GM12878 (cell line): ENCODE data around the gene TOMM40L. TPM values are rescaled to one million over a fixed set of nuclear protein-coding genes. Genes with fewer than 3 reads are reported as not detected.

Experiments used
- ATAC-seq: fragments of 200-7000 bp; cut with Tn5 transposase; 3 replicates; pipeline ENCODE4 v1.9.1; 2020; ENCODE audit warnings: mild to moderate bottlenecking, moderate library complexity
- BruUV-seq: library from RNA; stranded (reverse); fragments of 400-500 nt; replicated peaks from 2 replicates; lab custom pipeline; 2021; lab: Mats Ljungman, UMichigan
- CTCF ChIA-PET: fragments of 300-600 bp; sonication (Branson Sonifier 250); formaldehyde crosslinking; extraction: SDS; loops from one replicate; lab custom pipeline; 2021; ENCODE audit warnings: inconsistent platforms; lab: Yijun Ruan, JAX
- POLR2A ChIA-PET: fragments of 350-600 bp; formaldehyde crosslinking; extraction: SDS; loops from one replicate; lab custom pipeline; 2021; ENCODE audit warnings: inconsistent platforms; lab: Charles Lee
- RAD21 ChIA-PET: fragments of 300-600 bp; sonication (Branson Sonifier 250); formaldehyde crosslinking; loops from one replicate; lab custom pipeline; 2023; ENCODE audit warnings: antibody characterized with exemption; ENCODE audit not compliant: unreplicated experiment; lab: Charles Lee
- SMC1A ChIA-PET: fragments of 300-600 bp; sonication (Branson Sonifier 250); formaldehyde crosslinking; loops from one replicate; lab custom pipeline; 2023; ENCODE audit not compliant: unreplicated experiment, uncharacterized antibody; lab: Charles Lee
- DNase-seq: peaks from one replicate; pipeline ENCODE4 v3.0.0-alpha.2; 2011; ENCODE audit warnings: low read depth, low spot score
- FAIRE-seq: peaks from 3 replicates; lab custom pipeline; 2011; peaks lifted over from hg19 to GRCh38; lab: Jason Lieb, UNC
- H2AFZ ChIP-seq: 2 replicates; pipeline ENCODE4 v1.6.0; 2011; ENCODE audit warnings: low read depth, low read length, control low read depth; ENCODE audit not compliant: control insufficient read depth
- H3K27ac ChIP-seq: 2 replicates; pipeline ENCODE4 v1.5.1; 2011; ENCODE audit warnings: control low read depth; ENCODE audit not compliant: control insufficient read depth, insufficient read depth
- H3K27me3 ChIP-seq, 2 experiments: replicated peaks in 1 of 2; 2 replicates each; pipeline versions ENCODE4 v1.6.0 to v1.6.1; 2011; ENCODE audit warnings: low read length in 1 of 2; ENCODE audit not compliant: control insufficient read depth in 2 of 2, insufficient read depth in 2 of 2
- H3K36me3 ChIP-seq, 2 experiments: 2 replicates each; pipeline ENCODE4 v1.5.1; 2011; ENCODE audit warnings: low read length in 1 of 2; ENCODE audit not compliant: control insufficient read depth in 2 of 2, insufficient read depth in 2 of 2
- H3K4me1 ChIP-seq: 2 replicates; pipeline ENCODE4 v1.6.1; 2011; ENCODE audit warnings: mild to moderate bottlenecking, low read length, moderate library complexity, mixed read lengths; ENCODE audit not compliant: control insufficient read depth, insufficient read depth
- H3K4me2 ChIP-seq: 2 replicates; pipeline ENCODE4 v1.6.0; 2011; ENCODE audit warnings: control low read depth; ENCODE audit not compliant: control insufficient read depth, insufficient read depth
- H3K4me3 ChIP-seq: fragments of 200-600 bp; sonication (generic); 2 replicates; pipeline ENCODE4 v1.5.1; 2016
- H3K79me2 ChIP-seq: 2 replicates; pipeline ENCODE4 v1.6.0; 2011; ENCODE audit warnings: low read length; ENCODE audit not compliant: control insufficient read depth, insufficient read depth
- H3K9ac ChIP-seq: 2 replicates; pipeline ENCODE4 v1.8.0; 2011; ENCODE audit warnings: low read length, control low read depth, mixed read lengths; ENCODE audit not compliant: control insufficient read depth, insufficient read depth
- H3K9me3 ChIP-seq: replicated peaks from 3 replicates; pipeline ENCODE4 v1.5.1; 2011; ENCODE audit warnings: mild to moderate bottlenecking, low read length; ENCODE audit not compliant: control insufficient read depth, insufficient read depth
- H4K20me1 ChIP-seq: 2 replicates; pipeline ENCODE4 v1.6.0; 2011; ENCODE audit not compliant: control insufficient read depth, insufficient read depth
- BHLHE40 ChIP-seq, 2 experiments: fragments of 450-650 bp in 1 of 2; IDR thresholded peaks; 2 replicates each; pipeline ENCODE4 v1.6.1; 2011 to 2017; ENCODE audit warnings: low read depth in 2 of 2, borderline replicate concordance in 1 of 2, improper control_type of control experiment in 1 of 2, low read length in 1 of 2, mild to moderate bottlenecking in 1 of 2
- LARP7 ChIP-seq: fragments of 450-650 bp; IDR thresholded peaks from 2 replicates; pipeline ENCODE4 v1.6.1; 2017; ENCODE audit warnings: mild to moderate bottlenecking
- RELB ChIP-seq: fragments of 450-650 bp; IDR thresholded peaks from 2 replicates; pipeline ENCODE4 v1.6.1; 2017; ENCODE audit warnings: low read depth, mild to moderate bottlenecking, moderate library complexity
- RFX5 ChIP-seq: IDR thresholded peaks from 2 replicates; pipeline ENCODE4 v1.6.1; 2011; ENCODE audit warnings: low read depth, low read length, improper control_type of control experiment
- SRF ChIP-seq, 2 experiments: IDR thresholded peaks; 2 replicates each; pipeline ENCODE4 v1.6.1; 2011; ENCODE audit warnings: low read depth in 2 of 2, low read length in 2 of 2, mild to moderate bottlenecking in 1 of 2, moderate library complexity in 1 of 2
- STAT1 ChIP-seq: fragments of 450-650 bp; conservative IDR thresholded peaks from 2 replicates; pipeline ENCODE4 v1.6.1; 2014; ENCODE audit warnings: antibody characterized with exemption, mild to moderate bottlenecking
- USF1 ChIP-seq: IDR thresholded peaks from 2 replicates; pipeline ENCODE4 v1.6.1; 2011; ENCODE audit warnings: borderline replicate concordance, low read depth, mild to moderate bottlenecking, moderate library complexity, mixed read lengths, low read length; ENCODE audit not compliant: insufficient read depth; ENCODE audit errors: extremely low read length
- ZSCAN29 ChIP-seq: fragments of 450-650 bp; IDR thresholded peaks from 2 replicates; pipeline ENCODE4 v1.6.1; 2017; ENCODE audit warnings: mild to moderate bottlenecking, moderate library complexity
- WGBS: methylation state at CpG from one replicate; pipeline ENCODE4 v1.1.6; 2016; ENCODE audit warnings: low lambda C conversion rate; ENCODE audit not compliant: insufficient replicate concordance, insufficient coverage; ENCODE audit errors: missing lambda C conversion rate; 5-methylcytosine and 5-hydroxymethylcytosine counted together
- in situ Hi-C: fragments of 300-500 bp; cut with MboI; formaldehyde crosslinking; loops from 9 replicates; pipeline ENCODE4 v1.14.3; 2018; ENCODE audit warnings: mixed read lengths
- intact Hi-C: fragments of 100-400 bp; cut with micrococcal nuclease; formaldehyde crosslinking; loops from one replicate; pipeline ENCODE4 v1.14.2; 2022; ENCODE audit not compliant: unreplicated experiment
- polyA plus RNA-seq, 11 experiments: library from polyadenylated mRNA; depleted of rRNA in 4 of 11; unstranded in 6 of 11; stranded (reverse) in 5 of 11; fragments of >200 nt; fragmentation: Nextera tagmentation in 4 of 11; fragmentation: Illumina TruSeq in 1 of 11; extraction: Ambion mirVana in 4 of 11; extraction: Trizol in 1 of 11; gene quantifications; 1 replicate in 1 of 11; 2 replicates in 10 of 11; pipeline versions ENCODE4 v1.2.1 to v1.2.3, GENCODE V29; 2011 to 2016; ENCODE audit warnings: inconsistent platforms in 2 of 11, missing spikeins in 2 of 11, low read depth in 1 of 11
- total RNA-seq, 4 experiments: library from RNA; depleted of rRNA in 3 of 4; stranded (reverse); fragments of >200 nt in 3 of 4; fragmentation: Illumina TruSeq in 1 of 4; extraction: Trizol in 1 of 4; gene quantifications; 2 replicates each; pipeline versions ENCODE4 v1.2.1 to v1.2.3, GENCODE V29; 2013 to 2021

Gene TOMM40L
- total and polyA plus RNA-seq, 10 of the 15 experiments (the other 5 are each of a cell fraction or from before 2014, with no cell fraction given) = 5.9 to 21.6 (median 15.7) TPM

GRCh38 chr1:161190962-161191521 lies 34.8 kb upstream of the TOMM40L start:
- H3K27ac ChIP-seq = no peak overlapping the region
- no peak overlapping the region for H3K4me3 ChIP-seq
- FAIRE-seq (no peak), ATAC-seq (no peak), DNase-seq (no peak)
- no TSS peak for BruUV-seq
- ChIA-PET RAD21 (interaction anchor here (1.2 to 7.2 kb wide), 9 partner anchors 10 to 191 kb away, joined by 3 to 55 read pairs (median 5); partner anchors contain the start of genes APOA2, B4GALT3, NDUFS2 and PPOX), POLR2A (interaction anchor here (0.5 to 1.7 kb wide), 4 partner anchors 11 to 236 kb away, joined by 3 to 9 read pairs (median 5); partner anchors contain the start of gene NDUFS2), CTCF (interaction anchor here (0.7 to 7.0 kb wide), 18 partner anchors 10 to 551 kb away, joined by 3 to 164 read pairs (median 10); partner anchors contain the start of genes APOA2, CFAP126, NDUFS2 and PPOX), SMC1A (interaction anchor here (0.7 to 5.3 kb wide), 12 partner anchors 9 to 198 kb away, joined by 3 to 55 read pairs (median 6); partner anchors contain the start of genes NDUFS2, PPOX and TOMM40L)
- H3K36me3 ChIP-seq = no peaks in the 10 kb centered on the region
- H3K9me3 ChIP-seq = no peaks in the 10 kb centered on the region
- WGBS = 79% methylated on average over 20 of the region's 22 CpGs
- TF ChIP-seq RELB (no peak), SRF (IDR thresholded peaks at IDR 0.05; ENCODE audit: low read depth in 2 of 2, low read length in 2 of 2) (no peak), USF1 (no peak), STAT1 (no peak), BHLHE40 (IDR thresholded peaks at IDR 0.05; ENCODE audit: borderline replicate concordance in 1 of 2, low read depth in 2 of 2, low read length in 1 of 2) (no peak), ZSCAN29 (no peak), RFX5 (no peak), LARP7 (no peak)
- intact Hi-C loops (no loop called here), in situ Hi-C loops (loop anchor here (10.0 kb wide), 1 partner anchor 554 kb away; the partner anchor contains the start of gene DUSP12)
- no peaks in the 10 kb centered on the region for H3K27me3 ChIP-seq
- H3K9ac ChIP-seq = no peak overlapping the region
- no peak overlapping the region for H2AFZ ChIP-seq
- peaks cover 36% of the 10 kb centered on the region for H3K4me1 ChIP-seq
- H4K20me1 ChIP-seq = no peaks in the 10 kb centered on the region
- no peak overlapping the region for H3K4me2 ChIP-seq
- no peaks in the 10 kb centered on the region for H3K79me2 ChIP-seq
